LNCaP clone FGC (cell line): ENCODE results near the gene IGSF3.

ENCODE experiments used
- DNase-seq: peaks from one replicate; pipeline ENCODE4 v3.0.0-alpha.2; 2011; ENCODE audit warnings: low read depth
- H3K4me3 ChIP-seq: 2 replicates; pipeline ENCODE4 v1.5.1; 2011; ENCODE audit warnings: mild to moderate bottlenecking, low read depth, low read length, control low read depth
- TF ChIP-seq, protein P1 (sequence below): IDR thresholded peaks from 2 replicates; pipeline ENCODE4 v1.5.1; 2012; ENCODE audit warnings: mild to moderate bottlenecking; ENCODE audit not compliant: control insufficient read depth, insufficient read depth; ENCODE audit errors: extremely low read depth

The IGSF3 gene

DNA sequence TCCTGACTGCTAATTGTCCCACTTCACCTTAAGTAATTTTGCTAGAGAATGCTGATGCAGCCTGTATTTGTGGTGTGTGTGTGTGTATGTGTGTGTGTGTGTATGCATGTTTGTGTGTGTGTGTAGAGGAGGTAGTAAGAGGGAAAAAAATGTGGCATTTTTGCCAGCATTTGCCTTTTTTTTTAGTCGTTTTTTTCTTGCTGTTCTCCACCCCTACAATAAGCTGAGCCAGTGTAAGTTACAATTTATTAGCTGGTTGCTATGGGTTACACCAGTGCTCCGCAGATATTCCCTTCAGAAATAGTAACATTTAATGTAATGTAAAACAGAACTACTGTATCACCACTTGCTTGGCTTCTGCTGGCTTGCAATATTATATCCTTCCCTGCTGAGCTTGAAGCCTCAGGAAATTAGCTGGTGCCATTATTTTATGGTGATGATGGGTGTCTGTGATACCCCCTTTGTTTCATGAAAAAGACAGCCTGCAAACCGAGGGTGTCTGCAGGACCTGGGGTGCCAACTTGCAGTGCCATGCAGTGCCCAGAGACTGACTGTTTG lies 23.4 kb upstream of the IGSF3 start:
- no peak for DNase-seq
- TF ChIP-seq, protein P1, sequence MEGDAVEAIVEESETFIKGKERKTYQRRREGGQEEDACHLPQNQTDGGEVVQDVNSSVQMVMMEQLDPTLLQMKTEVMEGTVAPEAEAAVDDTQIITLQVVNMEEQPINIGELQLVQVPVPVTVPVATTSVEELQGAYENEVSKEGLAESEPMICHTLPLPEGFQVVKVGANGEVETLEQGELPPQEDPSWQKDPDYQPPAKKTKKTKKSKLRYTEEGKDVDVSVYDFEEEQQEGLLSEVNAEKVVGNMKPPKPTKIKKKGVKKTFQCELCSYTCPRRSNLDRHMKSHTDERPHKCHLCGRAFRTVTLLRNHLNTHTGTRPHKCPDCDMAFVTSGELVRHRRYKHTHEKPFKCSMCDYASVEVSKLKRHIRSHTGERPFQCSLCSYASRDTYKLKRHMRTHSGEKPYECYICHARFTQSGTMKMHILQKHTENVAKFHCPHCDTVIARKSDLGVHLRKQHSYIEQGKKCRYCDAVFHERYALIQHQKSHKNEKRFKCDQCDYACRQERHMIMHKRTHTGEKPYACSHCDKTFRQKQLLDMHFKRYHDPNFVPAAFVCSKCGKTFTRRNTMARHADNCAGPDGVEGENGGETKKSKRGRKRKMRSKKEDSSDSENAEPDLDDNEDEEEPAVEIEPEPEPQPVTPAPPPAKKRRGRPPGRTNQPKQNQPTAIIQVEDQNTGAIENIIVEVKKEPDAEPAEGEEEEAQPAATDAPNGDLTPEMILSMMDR: no peak
- no peak overlapping the region for H3K4me3 ChIP-seq

- DNase-seq: no peak
- no peak overlapping the region for H3K4me3 ChIP-seq
- TF ChIP-seq, protein P1: no peak
Measured at GRCh38 chr1:116690396-116690848, 22.9 kb upstream of the IGSF3 start.

DNA sequence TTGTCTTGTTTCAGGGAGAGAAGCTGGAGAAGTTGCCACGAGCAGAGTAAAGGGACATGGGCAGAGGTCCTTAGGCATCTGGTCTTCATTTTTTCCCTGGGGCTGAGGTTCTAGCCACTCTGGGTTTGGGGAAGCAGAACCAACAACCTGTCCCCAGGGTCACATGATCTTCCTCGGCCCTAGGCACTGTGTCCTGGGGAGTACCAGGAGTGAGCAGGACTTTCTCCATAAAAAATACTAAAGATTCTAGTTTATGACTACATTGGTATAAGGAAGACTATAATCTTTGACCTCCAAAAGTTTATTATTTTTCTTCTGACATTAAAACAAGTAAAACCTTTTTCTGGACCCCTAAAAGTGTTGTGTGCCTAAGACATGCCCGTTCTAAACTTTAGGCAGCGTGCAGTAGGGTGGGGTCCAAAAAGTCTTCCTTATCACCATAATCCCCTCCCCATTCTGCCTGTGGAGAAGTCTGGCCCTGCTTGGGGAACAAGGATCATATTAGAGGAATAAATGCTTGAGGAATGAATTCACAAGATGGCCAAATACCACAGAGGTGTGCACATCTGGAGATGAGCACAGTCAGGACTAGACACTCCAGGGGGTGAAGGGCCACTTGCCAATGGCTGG lies 19.3 kb upstream of the IGSF3 start:
- no peak overlapping the region for H3K4me3 ChIP-seq
- DNase-seq: no peak
- TF ChIP-seq, protein P1: no peak

DNA sequence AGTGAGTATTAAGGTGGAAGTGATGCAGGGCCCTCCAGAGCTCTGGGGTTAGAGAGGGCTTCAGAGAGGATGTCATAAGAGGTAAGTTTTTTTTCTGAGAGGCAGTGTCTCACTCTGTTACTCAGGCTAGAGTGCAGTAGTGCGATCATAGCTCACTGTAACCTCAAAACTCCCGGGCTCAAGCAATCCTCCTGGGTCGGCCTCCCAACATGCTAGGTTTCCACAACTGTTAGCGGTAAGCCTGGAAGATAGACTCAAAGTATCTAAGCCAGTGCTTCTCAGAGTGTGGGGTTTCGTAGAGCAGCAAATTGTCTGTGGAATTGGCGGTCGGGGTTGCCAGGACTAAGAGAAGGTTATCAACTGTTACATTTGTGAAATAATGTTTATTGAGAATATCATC lies 18.6 kb upstream of the IGSF3 start:
- H3K4me3 ChIP-seq: no peak overlapping the region
- no peak for DNase-seq
- TF ChIP-seq, protein P1: no peak

DNA sequence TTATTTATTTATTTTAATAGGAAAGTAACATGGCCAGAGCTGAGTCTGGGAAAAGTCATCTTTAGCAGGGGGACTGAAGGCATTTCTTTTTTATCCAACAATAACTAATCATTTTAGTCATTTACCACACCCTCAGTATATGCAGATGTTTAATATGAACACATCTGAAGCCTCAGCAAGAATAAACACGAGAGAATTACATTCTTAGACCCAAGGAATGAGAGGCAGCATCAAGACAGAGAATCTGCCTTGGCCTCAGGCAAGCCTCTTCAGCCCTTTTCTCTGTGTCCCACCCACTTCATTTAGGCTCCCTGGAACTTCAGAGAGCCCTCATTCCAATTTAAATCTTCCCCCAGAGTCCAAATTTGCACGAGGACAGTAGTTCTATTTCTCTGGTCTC lies 17.0 kb upstream of the IGSF3 start:
- H3K4me3 ChIP-seq: no peak overlapping the region
- DNase-seq: no peak
- TF ChIP-seq, protein P1: no peak

DNA sequence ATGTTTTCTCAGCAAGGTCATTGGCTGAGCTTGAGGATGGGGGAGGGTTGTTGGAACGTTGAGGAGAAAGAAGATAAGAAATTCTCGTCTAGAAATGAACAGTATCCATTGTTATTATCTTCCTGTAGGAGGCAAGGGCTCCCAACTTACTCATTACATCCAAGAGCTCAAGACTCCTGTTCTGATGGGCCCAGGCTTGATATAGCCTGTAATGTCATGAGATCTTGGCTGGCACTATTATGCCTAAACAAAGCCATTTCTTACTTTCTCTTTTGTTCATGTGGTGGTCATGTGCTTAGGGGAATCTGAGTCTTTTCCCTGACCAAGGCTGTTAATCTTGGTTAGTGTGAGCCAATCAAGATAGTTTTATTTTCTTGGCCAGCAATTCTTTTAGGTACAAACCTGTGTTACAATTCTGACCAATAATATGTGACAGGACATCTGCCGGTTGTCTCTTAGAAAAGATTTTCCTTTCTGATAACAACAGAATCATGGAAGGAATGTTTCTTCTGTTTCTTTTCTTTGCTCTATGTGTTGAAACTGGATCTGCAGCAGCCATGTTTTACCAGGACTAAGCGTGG lies 15.2 kb upstream of the IGSF3 start:
- TF ChIP-seq, protein P1: no peak
- no peak overlapping the region for H3K4me3 ChIP-seq
- DNase-seq: no peak
